H1 (cell line): ENCODE results near the gene FOXE1.

ENCODE experiments used
- ASH2L ChIP-seq: fragments of 200-600, 300-600 bp; sonication (generic); IDR thresholded peaks from one replicate; pipeline ENCODE4 v1.7.1; 2017; ENCODE audit warnings: low read length
- CHD1 ChIP-seq: IDR thresholded peaks from 2 replicates; pipeline ENCODE4 v1.6.1; 2012; ENCODE audit warnings: low read depth, low read length, improper control_type of control experiment
- CHD2 ChIP-seq: IDR thresholded peaks from 2 replicates; pipeline ENCODE4 v1.6.1; 2012; ENCODE audit warnings: low read length, improper control_type of control experiment
- CTCF ChIP-seq, 3 experiments: IDR thresholded peaks; 1 replicate in 2 of 3; 2 replicates in 1 of 3; pipeline versions ENCODE4 v1.5.1 to v1.6.1; 2011; ENCODE audit warnings: low read length in 3 of 3, mild to moderate bottlenecking in 3 of 3, inconsistent platforms in 2 of 3, low read depth in 1 of 3, moderate library complexity in 1 of 3; ENCODE audit not compliant: insufficient read depth in 1 of 3; ENCODE audit errors: control extremely low read depth in 1 of 3
- MAX ChIP-seq: IDR thresholded peaks from 2 replicates; pipeline ENCODE4 v1.6.1; 2012; ENCODE audit warnings: inconsistent platforms
- POU5F1 ChIP-seq: IDR thresholded peaks from 2 replicates; pipeline ENCODE4 v1.6.1; 2011; ENCODE audit warnings: low read depth, mild to moderate bottlenecking, low read length, moderate library complexity

GRCh38 chr9:97866848-97867247, 13.8 kb downstream of the FOXE1 start:
- TF ChIP-seq MAX (no peak), CHD2 (no peak), CTCF (IDR thresholded peaks at IDR 0.05; ENCODE audit: control extremely low read depth in 1 of 3, insufficient read depth in 1 of 3, low read depth in 1 of 3, low read length in 3 of 3) (no peak), ASH2L (no peak), POU5F1 (no peak), CHD1 (no peak)
